ENCODE measurements around the gene TARM1. TPM values are rescaled to one million over a fixed set of nuclear protein-coding genes. Genes with fewer than 3 reads are reported as not detected.

Gene TARM1
- total RNA-seq, 3 donors from 2014 or later (not counting 1 experiment from before 2014, with no cell fraction given): not detected

DNA sequence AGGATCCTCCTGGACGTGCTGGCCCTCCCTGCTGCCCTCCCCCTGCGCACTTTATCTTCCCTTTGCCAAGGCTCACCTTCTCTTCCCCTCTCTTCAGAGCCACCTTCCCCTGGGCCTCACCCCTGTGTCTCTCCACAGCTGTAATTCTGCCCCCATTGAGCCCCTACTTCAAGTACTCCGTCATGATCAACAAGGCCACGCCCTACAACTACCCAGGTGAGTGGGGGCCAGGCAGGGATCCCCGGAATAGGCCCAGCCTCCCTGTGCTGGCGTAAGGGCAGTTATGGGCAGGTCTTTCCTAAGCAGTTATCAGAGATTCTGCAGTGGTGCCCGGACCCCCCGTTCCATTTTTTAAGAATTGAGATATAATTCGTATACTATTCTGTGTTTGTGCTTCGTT lies 24.6 kb upstream of the TARM1 start:
- Histone ChIP-seq H3K36me3 (ENCODE audit: control insufficient read depth, insufficient read depth, low read length) (peaks cover 44% of the 10 kb centered on the region), H3K27ac (ENCODE audit: low read length) (no peak overlapping the region), H3K27me3 (ENCODE audit: control insufficient read depth, insufficient read depth, low read length) (no peaks in the 10 kb centered on the region), H3K4me1 (ENCODE audit: control insufficient read depth, insufficient read depth, low read length) (peaks cover 14% of the 10 kb centered on the region), H3K4me3 (ENCODE audit: low read length) (no peak overlapping the region), H3K9me3 (ENCODE audit: control insufficient read depth, insufficient read depth, low read length) (no peaks in the 10 kb centered on the region)
- Mint-ChIP-seq H3K4me3 (no peak overlapping the region), H3K4me1 (peaks cover 16 to 33% of the 10 kb centered on the region in 2 donors), H3K27me3 (ENCODE audit: low read depth in 2 of 2) (no peaks in the 10 kb centered on the region), H3K36me3 (no peaks in the 10 kb centered on the region), H3K27ac (peak overlapping the region in 1 of 2 donors; percentile 28), H3K9me3 (no peaks in the 10 kb centered on the region)
- TF ChIP-seq, protein P1, sequence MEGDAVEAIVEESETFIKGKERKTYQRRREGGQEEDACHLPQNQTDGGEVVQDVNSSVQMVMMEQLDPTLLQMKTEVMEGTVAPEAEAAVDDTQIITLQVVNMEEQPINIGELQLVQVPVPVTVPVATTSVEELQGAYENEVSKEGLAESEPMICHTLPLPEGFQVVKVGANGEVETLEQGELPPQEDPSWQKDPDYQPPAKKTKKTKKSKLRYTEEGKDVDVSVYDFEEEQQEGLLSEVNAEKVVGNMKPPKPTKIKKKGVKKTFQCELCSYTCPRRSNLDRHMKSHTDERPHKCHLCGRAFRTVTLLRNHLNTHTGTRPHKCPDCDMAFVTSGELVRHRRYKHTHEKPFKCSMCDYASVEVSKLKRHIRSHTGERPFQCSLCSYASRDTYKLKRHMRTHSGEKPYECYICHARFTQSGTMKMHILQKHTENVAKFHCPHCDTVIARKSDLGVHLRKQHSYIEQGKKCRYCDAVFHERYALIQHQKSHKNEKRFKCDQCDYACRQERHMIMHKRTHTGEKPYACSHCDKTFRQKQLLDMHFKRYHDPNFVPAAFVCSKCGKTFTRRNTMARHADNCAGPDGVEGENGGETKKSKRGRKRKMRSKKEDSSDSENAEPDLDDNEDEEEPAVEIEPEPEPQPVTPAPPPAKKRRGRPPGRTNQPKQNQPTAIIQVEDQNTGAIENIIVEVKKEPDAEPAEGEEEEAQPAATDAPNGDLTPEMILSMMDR (IDR thresholded peaks at IDR 0.05): no peak
- no peak for DNase-seq
- ATAC-seq: no peak
- 98% methylated on average over 10 of the region's 10 CpGs for WGBS (ENCODE audit: insufficient coverage)
- intact Hi-C loops (cut with micrococcal nuclease): no loop called here

DNA sequence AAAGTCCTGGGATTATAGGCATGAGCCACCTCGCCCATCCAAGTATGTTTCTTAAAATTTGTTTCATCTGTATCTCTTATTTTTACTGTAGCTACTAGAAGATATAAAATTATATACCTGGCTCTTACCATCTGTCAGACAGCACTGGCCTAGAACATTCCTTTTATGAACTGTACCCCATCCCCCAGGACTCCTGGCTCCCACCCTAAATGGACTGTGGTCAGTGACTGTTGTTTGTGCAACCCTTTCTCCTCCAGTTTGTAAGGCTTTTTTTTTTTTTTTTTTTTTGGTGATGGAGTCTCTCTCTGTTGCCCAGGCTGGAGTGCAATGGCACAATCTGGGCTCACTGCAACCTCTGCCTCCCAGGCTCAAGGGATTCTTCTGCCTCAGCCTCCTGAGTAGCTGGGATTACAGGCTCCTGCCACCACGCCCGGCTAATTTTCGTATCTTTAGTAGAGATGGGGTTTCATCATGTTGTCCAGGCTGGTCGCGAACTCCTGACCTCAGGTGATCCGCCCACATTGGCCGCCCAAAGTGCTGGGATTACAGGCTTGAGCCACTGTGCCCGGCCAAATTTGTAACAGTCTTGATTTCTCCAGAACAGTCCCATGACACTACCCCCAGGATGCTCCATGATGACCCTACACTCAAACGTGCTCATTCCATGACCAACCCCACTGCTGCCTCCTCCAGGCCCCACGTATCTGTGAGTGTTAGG lies 24.0 kb upstream of the TARM1 start:
- no peak overlapping the region for H3K27ac ChIP-seq (ENCODE audit: low read length)
- H3K4me3 Mint-ChIP-seq: peak overlapping the region; percentile 35
- intact Hi-C loops (cut with micrococcal nuclease): no loop called here
- TF ChIP-seq, protein P1 (IDR thresholded peaks at IDR 0.05): no peak
- DNase-seq: no peak
- no peaks in the 10 kb centered on the region for H3K9me3 Mint-ChIP-seq
- 90% methylated on average over 10 of the region's 11 CpGs for WGBS (ENCODE audit: insufficient coverage)
- H3K4me3 ChIP-seq (ENCODE audit: low read length): no peak overlapping the region
- H3K9me3 ChIP-seq (ENCODE audit: control insufficient read depth, insufficient read depth, low read length): no peaks in the 10 kb centered on the region
- peak overlapping the region in 1 of 2 donors; percentile 28 for H3K27ac Mint-ChIP-seq
- no peaks in the 10 kb centered on the region for H3K27me3 ChIP-seq (ENCODE audit: control insufficient read depth, insufficient read depth, low read length)
- H3K36me3 ChIP-seq (ENCODE audit: control insufficient read depth, insufficient read depth, low read length): peaks cover 39% of the 10 kb centered on the region
- no peaks in the 10 kb centered on the region for H3K36me3 Mint-ChIP-seq
- H3K4me1 ChIP-seq (ENCODE audit: control insufficient read depth, insufficient read depth, low read length): peaks cover 14% of the 10 kb centered on the region
- H3K4me1 Mint-ChIP-seq: peaks cover 13 to 30% of the 10 kb centered on the region in 2 donors
- no peak for ATAC-seq
- no peaks in the 10 kb centered on the region for H3K27me3 Mint-ChIP-seq (ENCODE audit: low read depth in 2 of 2)

DNA sequence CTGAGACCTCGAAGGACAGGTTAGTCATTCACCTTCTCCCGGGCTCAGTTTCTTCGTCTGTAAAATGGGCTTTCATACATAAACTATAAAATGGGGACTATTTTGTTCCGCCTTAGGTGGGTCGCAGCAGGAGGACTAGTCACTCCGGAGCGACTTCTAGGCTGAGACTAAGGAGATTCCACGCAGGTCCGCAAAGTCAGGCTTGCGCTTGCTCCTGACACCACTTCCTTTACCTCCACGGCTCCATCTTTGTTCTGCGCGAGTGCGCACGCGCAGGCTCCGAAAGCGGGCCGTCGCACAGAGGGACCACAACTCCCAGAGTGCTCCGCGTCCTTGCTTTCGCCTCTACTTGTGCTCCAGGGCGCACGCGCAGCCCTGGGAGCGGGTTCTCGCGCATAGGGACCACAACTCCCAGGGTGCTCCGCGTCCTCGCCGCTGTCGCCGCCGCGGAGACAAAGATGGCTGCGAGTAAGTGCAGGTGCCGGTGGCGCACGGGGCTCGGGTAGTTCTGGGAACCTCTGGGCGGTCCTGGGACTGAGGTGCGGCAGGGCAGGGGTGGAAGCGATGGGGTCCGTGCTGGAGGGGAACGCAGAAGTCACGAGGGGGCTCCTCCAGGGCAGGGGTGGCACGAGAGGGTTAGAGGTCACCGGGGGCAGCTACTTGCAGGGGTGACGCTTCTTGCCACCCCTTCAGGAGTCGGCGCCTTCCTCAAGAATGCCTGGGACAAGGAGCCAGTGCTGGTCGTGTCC lies 21.4 kb upstream of the TARM1 start, which contains the start of gene NDUFA3:
NDUFA3 (plus strand) TSS at position 435 of the 749 bp plus-strand sequence; CDS start at position 459, 24 bp downstream.
- Histone ChIP-seq H3K4me3 (ENCODE audit: low read length) (peak within 1 kb of the TSS; percentile 74), H3K36me3 (ENCODE audit: control insufficient read depth, insufficient read depth, low read length) (peaks cover 19% of the 10 kb centered on the region), H3K27me3 (ENCODE audit: control insufficient read depth, insufficient read depth, low read length) (no peaks in the 10 kb centered on the region), H3K9me3 (ENCODE audit: control insufficient read depth, insufficient read depth, low read length) (no peaks in the 10 kb centered on the region), H3K4me1 (ENCODE audit: control insufficient read depth, insufficient read depth, low read length) (peaks cover 14% of the 10 kb centered on the region), H3K27ac (ENCODE audit: low read length) (peak within 1 kb of the TSS; percentile 82)
- intact Hi-C loops (cut with micrococcal nuclease): loop anchor here (1.0 kb wide), 2 partner anchors 13 to 35 kb away; partner anchors contain the start of genes CNOT3, PRPF31 and TFPT
- Mint-ChIP-seq H3K4me1 (peaks cover 13 to 30% of the 10 kb centered on the region in 2 donors), H3K36me3 (no peaks in the 10 kb centered on the region), H3K27ac (peak within 1 kb of the TSS; percentile 89 to 99), H3K4me3 (peak within 1 kb of the TSS; percentile 97), H3K9me3 (no peaks in the 10 kb centered on the region), H3K27me3 (ENCODE audit: low read depth in 2 of 2) (no peaks in the 10 kb centered on the region)
- peak; percentile 99 to 100 (median 99) for ATAC-seq
- DNase-seq: peak; percentile 95 to 100
- 3% methylated on average over 54 of the region's 54 CpGs for WGBS (ENCODE audit: insufficient coverage)
- TF ChIP-seq, protein P1 (IDR thresholded peaks at IDR 0.05): no peak

All from natural killer cell (primary cell).